Bronchial epithelial cell (primary cell): ENCODE measurements around the gene SAMMSON. TPM values are rescaled to one million over a fixed set of nuclear protein-coding genes. Genes with fewer than 3 reads are reported as not detected.

ENCODE experiments used
- DNase-seq: peaks from one replicate; pipeline ENCODE4 v3.0.0-alpha.2; 2010; ENCODE audit warnings: low read depth
- FAIRE-seq: peaks from 2 replicates; lab custom pipeline; 2011; peaks lifted over from hg19 to GRCh38; lab: Jason Lieb, UNC
- H3K27me3 ChIP-seq: 2 replicates; pipeline ENCODE4 v1.5.1; 2011; ENCODE audit warnings: low read length; ENCODE audit not compliant: control insufficient read depth, insufficient read depth
- H3K36me3 ChIP-seq: 2 replicates; pipeline ENCODE4 v1.5.1; 2011; ENCODE audit warnings: low read length; ENCODE audit not compliant: control insufficient read depth, insufficient read depth
- H3K4me3 ChIP-seq: 2 replicates; pipeline ENCODE4 v1.5.1; 2011; ENCODE audit warnings: mild to moderate bottlenecking, low read depth, low read length, control low read depth
- CTCF ChIP-seq: IDR thresholded peaks from 2 replicates; pipeline ENCODE4 v1.5.1; 2011; ENCODE audit warnings: mild to moderate bottlenecking, moderate library complexity, low read length, control low read depth, inconsistent platforms; ENCODE audit not compliant: insufficient read depth, severe bottlenecking
- total RNA-seq: library from RNA; depleted of rRNA; stranded (reverse); fragments of >200 nt; gene quantifications from 2 replicates; pipeline ENCODE4 v1.2.1, GENCODE V29; 2014

The SAMMSON gene
- total RNA-seq, 1 donor from 2014 or later, result not detected

GRCh38 chr3:70090322-70090913 lies 90.9 kb downstream of the SAMMSON start:
- DNase-seq, result peak; percentile 17
- Histone ChIP-seq H3K4me3 (no peak overlapping the region), H3K27me3 (no peaks in the 10 kb centered on the region), H3K36me3 (no peaks in the 10 kb centered on the region)
- no peak for FAIRE-seq
- TF ChIP-seq CTCF, result peak; percentile 57

- FAIRE-seq (no peak), DNase-seq (no peak)
- TF ChIP-seq CTCF, result no peak
- H3K36me3 ChIP-seq, result no peaks in the 10 kb centered on the region
- H3K27me3 ChIP-seq, result no peaks in the 10 kb centered on the region
- no peak overlapping the region for H3K4me3 ChIP-seq
These were observed 94.7 kb downstream of the SAMMSON start for GRCh38 chr3:70094197-70094596.

GRCh38 chr3:70095260-70095659 lies 95.7 kb downstream of the SAMMSON start:
- FAIRE-seq, result no peak
- no peak overlapping the region for H3K4me3 ChIP-seq
- TF ChIP-seq CTCF, result no peak

GRCh38 chr3:70096376-70097066 lies 97.0 kb downstream of the SAMMSON start:
- Histone ChIP-seq H3K4me3 (no peak overlapping the region), H3K36me3 (no peaks in the 10 kb centered on the region), H3K27me3 (no peaks in the 10 kb centered on the region)
- DNase-seq (no peak), FAIRE-seq (no peak)
- no peak for TF ChIP-seq CTCF

More at GRCh38 chr3:70095260-70095659, 95.7 kb downstream of the SAMMSON start:
- Histone ChIP-seq H3K36me3 (no peaks in the 10 kb centered on the region), H3K27me3 (no peaks in the 10 kb centered on the region)
- no peak for DNase-seq

- TF ChIP-seq CTCF, result no peak
- FAIRE-seq, result no peak
- Histone ChIP-seq H3K27me3 (no peaks in the 10 kb centered on the region), H3K36me3 (no peaks in the 10 kb centered on the region), H3K4me3 (no peak overlapping the region)
- no peak for DNase-seq
These were observed 97.6 kb downstream of the SAMMSON start for GRCh38 chr3:70097084-70097483.
